Stomach (tissue), 9 donors: ENCODE results near the gene NRP1. TPM values are rescaled to one million over a fixed set of nuclear protein-coding genes. Genes with fewer than 3 reads are reported as not detected.

ENCODE experiments used
- DNase-seq, 2 donors: peaks; one replicate each; pipeline versions ENCODE4 v3.0.0 to v3.0.0-alpha.2; 2013 to 2019
- H3K27ac ChIP-seq, 5 donors: fragments of 200-600 bp in 4 of 5; sonication (generic) in 4 of 5; one replicate each; pipeline ENCODE4 v1.5.1; 2013 to 2019; ENCODE audit warnings: mild to moderate bottlenecking in 1 of 5, moderate library complexity in 1 of 5
- H3K27me3 ChIP-seq, 3 donors: fragments of 200-600 bp; sonication (generic); one replicate each; pipeline ENCODE4 v1.5.1; 2017 to 2019; ENCODE audit warnings: mixed run types in 1 of 3
- H3K36me3 ChIP-seq, 4 donors: fragments of 200-600 bp; sonication (generic); 1 replicate in 3 of 4; 2 replicates in 1 of 4; pipeline ENCODE4 v1.5.1; 2016 to 2019
- H3K4me1 ChIP-seq, 4 donors: fragments of 200-600 bp; sonication (generic); one replicate each; pipeline ENCODE4 v1.5.1; 2016 to 2019
- H3K4me3 ChIP-seq, 4 donors: fragments of 200-600 bp; sonication (generic) in 3 of 4; one replicate each; pipeline ENCODE4 v1.5.1; 2016 to 2019; ENCODE audit warnings: mild to moderate bottlenecking in 1 of 4
- H3K9me3 ChIP-seq, 4 donors: fragments of 200-600 bp; sonication (generic); one replicate each; pipeline ENCODE4 v1.5.1; 2016 to 2019
- EP300 ChIP-seq: sonication (generic); formaldehyde crosslinking; IDR thresholded peaks from one replicate; pipeline ENCODE4 v1.6.1; 2017; ENCODE audit warnings: antibody characterized with exemption
- POLR2A ChIP-seq, 4 donors: fragments of 450-650 bp; IDR thresholded peaks; one replicate each; pipeline ENCODE4 v1.6.1; 2016; ENCODE audit warnings: antibody characterized with exemption in 4 of 4, control low read depth in 2 of 4, mild to moderate bottlenecking in 1 of 4, moderate library complexity in 1 of 4
- POLR2AphosphoS5 ChIP-seq, 3 donors: sonication (generic); formaldehyde crosslinking; IDR thresholded peaks; one replicate each; pipeline ENCODE4 v1.6.1; 2016; ENCODE audit warnings: antibody characterized with exemption in 3 of 3
- WGBS, 5 donors: extraction: QIAGEN DNeasy Blood & Tissue Kit in 3 of 5; methylation state at CpG; one replicate each; pipeline versions ENCODE4 v1.1.5 to v1.1.7; 2013 to 2018; 5-methylcytosine and 5-hydroxymethylcytosine counted together
- intact Hi-C: fragments of 100-400 bp; cut with DNase I; formaldehyde crosslinking; loops from one replicate; pipeline ENCODE4 v1.15.1; 2023; ENCODE audit warnings: low total_unique reads
- polyA plus RNA-seq, 3 donors: library from polyadenylated mRNA; stranded (reverse); fragments of 200-250 nt; gene quantifications; one replicate each; pipeline ENCODE4 v1.2.3, GENCODE V29; 2013
- total RNA-seq, 5 donors: library from RNA; depleted of rRNA; stranded (reverse); fragments of >200 nt; gene quantifications; one replicate each; pipeline versions ENCODE4 v1.1.0 to v1.2.3, GENCODE V29; 2014 to 2016
- TF ChIP-seq, protein P1 (sequence below), 7 experiments: fragments of 450-650 bp in 4 of 7; fragments of 200-600 bp in 3 of 7; sonication (generic) in 3 of 7; IDR thresholded peaks; one replicate each; pipeline ENCODE4 v1.5.1; 2016 to 2019; ENCODE audit warnings: antibody characterized with exemption in 7 of 7, control low read depth in 2 of 7, mild to moderate bottlenecking in 1 of 7
- donor health status: healthy with polysubstance abuse.
- donor health status: Bipolar disorder and iron deficiency.
- donor health status: healthy.

The NRP1 gene
- total and polyA plus RNA-seq, 8 donors, result 4.6 to 94.7 (median 13.0) TPM

- WGBS, 5 donors, result 5 to 19% (median 8%) methylated on average over 7 of the region's 7 CpGs
Observed at GRCh38 chr10:33333260-33334101, 986 bp downstream of the NRP1 start.

GRCh38 chr10:33332183-33333065, 2.0 kb downstream of the NRP1 start:
- Histone ChIP-seq H3K4me1 (peaks cover 7 to 83% (median 53%) of the 10 kb centered on the region in 4 donors), H3K27ac (peak overlapping the region in 4 of 5 donors; percentile 17 to 93 (median 90)), H3K36me3 (peaks cover 4 to 13% (median 6%) of the 10 kb centered on the region in 4 donors), H3K27me3 (peaks cover 0 to 25% (median 16%) of the 10 kb centered on the region in 3 donors), H3K9me3 (no peaks in the 10 kb centered on the region), H3K4me3 (peak overlapping the region; percentile 70 to 75 (median 72))
- peak in 2 of 3 donors; percentile 16 to 19 for TF ChIP-seq POLR2AphosphoS5 (IDR thresholded peaks at IDR 0.05)
- no peak for TF ChIP-seq EP300
- peak in 1 of 2 donors; percentile 55 for DNase-seq
- 39 to 55% (median 47%) methylated on average over 5 of the region's 5 CpGs for WGBS, 5 donors
- intact Hi-C loops, result loop anchor here (10.0 kb wide), 1 partner anchor 138 kb away; no protein-coding TSS in a partner anchor

More at GRCh38 chr10:33333260-33334101, 986 bp downstream of the NRP1 start:
- peaks cover 7 to 79% (median 55%) of the 10 kb centered on the region in 4 donors for H3K4me1 ChIP-seq
- no peak for TF ChIP-seq POLR2AphosphoS5 (IDR thresholded peaks at IDR 0.05)
- TF ChIP-seq POLR2A (IDR thresholded peaks at IDR 0.05), result no peak
- TF ChIP-seq, protein P1, sequence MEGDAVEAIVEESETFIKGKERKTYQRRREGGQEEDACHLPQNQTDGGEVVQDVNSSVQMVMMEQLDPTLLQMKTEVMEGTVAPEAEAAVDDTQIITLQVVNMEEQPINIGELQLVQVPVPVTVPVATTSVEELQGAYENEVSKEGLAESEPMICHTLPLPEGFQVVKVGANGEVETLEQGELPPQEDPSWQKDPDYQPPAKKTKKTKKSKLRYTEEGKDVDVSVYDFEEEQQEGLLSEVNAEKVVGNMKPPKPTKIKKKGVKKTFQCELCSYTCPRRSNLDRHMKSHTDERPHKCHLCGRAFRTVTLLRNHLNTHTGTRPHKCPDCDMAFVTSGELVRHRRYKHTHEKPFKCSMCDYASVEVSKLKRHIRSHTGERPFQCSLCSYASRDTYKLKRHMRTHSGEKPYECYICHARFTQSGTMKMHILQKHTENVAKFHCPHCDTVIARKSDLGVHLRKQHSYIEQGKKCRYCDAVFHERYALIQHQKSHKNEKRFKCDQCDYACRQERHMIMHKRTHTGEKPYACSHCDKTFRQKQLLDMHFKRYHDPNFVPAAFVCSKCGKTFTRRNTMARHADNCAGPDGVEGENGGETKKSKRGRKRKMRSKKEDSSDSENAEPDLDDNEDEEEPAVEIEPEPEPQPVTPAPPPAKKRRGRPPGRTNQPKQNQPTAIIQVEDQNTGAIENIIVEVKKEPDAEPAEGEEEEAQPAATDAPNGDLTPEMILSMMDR (IDR thresholded peaks at IDR 0.05), result no peak
- TF ChIP-seq EP300, result no peak
- H3K36me3 ChIP-seq, result peaks cover under 1 to 10% (median 4%) of the 10 kb centered on the region in 4 donors
- H3K9me3 ChIP-seq, result no peaks in the 10 kb centered on the region
- peak overlapping the region; percentile 70 to 75 (median 72) for H3K4me3 ChIP-seq
- DNase-seq, result peak in 1 of 2 donors; percentile 57
- H3K27ac ChIP-seq, result peak overlapping the region; percentile 77 to 93 (median 89)
- H3K27me3 ChIP-seq, result peaks cover 0 to 25% (median 16%) of the 10 kb centered on the region in 3 donors
- intact Hi-C loops, result loop anchor here (10.0 kb wide), 1 partner anchor 139 kb away; no protein-coding TSS in a partner anchor

GRCh38 chr10:33331379-33331694, 3.1 kb downstream of the NRP1 start:
- intact Hi-C loops, result loop anchor here (10.0 kb wide), 1 partner anchor 137 kb away; no protein-coding TSS in a partner anchor
- DNase-seq, result no peak
- H3K9me3 ChIP-seq, result no peaks in the 10 kb centered on the region
- H3K36me3 ChIP-seq, result peaks cover 4 to 13% (median 6%) of the 10 kb centered on the region in 4 donors
- WGBS, 5 donors, result 18 to 29% (median 23%) methylated on average over 2 of the region's 2 CpGs
- peaks cover 7 to 82% (median 48%) of the 10 kb centered on the region in 4 donors for H3K4me1 ChIP-seq
- peak overlapping the region; percentile 70 to 75 (median 72) for H3K4me3 ChIP-seq
- H3K27me3 ChIP-seq, result peaks cover 0 to 15% (median 13%) of the 10 kb centered on the region in 3 donors
- peak overlapping the region in 3 of 5 donors; percentile 57 to 93 (median 60) for H3K27ac ChIP-seq
- TF ChIP-seq POLR2AphosphoS5 (IDR thresholded peaks at IDR 0.05), result no peak
- no peak for TF ChIP-seq EP300
- no peak for TF ChIP-seq POLR2A (IDR thresholded peaks at IDR 0.05)
- TF ChIP-seq, protein P1 (IDR thresholded peaks at IDR 0.05), result no peak

DNA sequence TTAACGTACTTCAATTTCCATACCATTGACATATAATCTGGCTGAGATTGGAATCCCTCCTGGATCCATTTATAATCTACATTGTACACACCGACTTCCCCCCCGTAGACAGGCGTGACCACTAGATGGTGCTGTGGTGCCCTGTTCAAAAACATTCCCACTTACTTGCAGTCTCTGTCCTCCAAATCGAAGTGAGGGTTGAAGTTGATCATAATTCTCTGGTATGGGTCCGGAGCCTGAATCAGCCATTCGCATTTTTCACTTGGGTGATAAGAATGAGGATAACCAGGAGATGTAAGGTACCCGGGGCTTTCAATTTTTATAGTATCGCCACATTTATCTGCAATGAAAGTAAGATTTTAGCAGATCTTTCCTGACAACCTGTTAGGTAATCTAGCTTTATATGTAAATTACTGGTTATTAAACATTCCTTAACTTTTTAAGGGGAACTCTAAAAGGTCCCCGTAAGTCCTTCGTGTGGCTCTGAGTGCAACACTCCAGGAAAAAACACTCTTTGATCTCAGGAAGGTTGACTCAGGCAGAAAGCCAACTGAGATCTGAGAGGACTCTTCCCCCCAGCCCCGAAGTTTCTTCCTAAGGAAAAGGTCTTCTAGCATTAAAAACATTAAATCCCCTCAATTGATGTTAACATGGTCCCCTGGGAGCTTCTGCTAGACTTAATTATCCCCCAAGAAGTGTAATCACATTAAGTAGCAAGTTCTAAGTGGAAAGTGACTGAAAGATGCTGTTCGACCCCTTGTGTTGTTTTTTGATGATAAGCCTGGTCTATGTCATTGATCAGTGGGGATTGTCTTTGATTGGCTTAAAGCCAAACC, 3.7 kb downstream of the NRP1 start:
- Histone ChIP-seq H3K36me3 (peaks cover 4 to 13% (median 6%) of the 10 kb centered on the region in 4 donors), H3K27me3 (peaks cover 0 to 9% (median 8%) of the 10 kb centered on the region in 3 donors), H3K9me3 (no peaks in the 10 kb centered on the region), H3K27ac (peak overlapping the region in 3 of 5 donors; percentile 57 to 93 (median 60)), H3K4me1 (peaks cover 7 to 78% (median 44%) of the 10 kb centered on the region in 4 donors), H3K4me3 (peak overlapping the region; percentile 70 to 75 (median 72))
- TF ChIP-seq EP300 (no peak), POLR2A (IDR thresholded peaks at IDR 0.05) (no peak), POLR2AphosphoS5 (IDR thresholded peaks at IDR 0.05) (peak in 2 of 3 donors; percentile 19 to 76)
- TF ChIP-seq, protein P1 (IDR thresholded peaks at IDR 0.05), result peak in 5 of 7 experiments; percentile 71 to 87 (median 83)
- DNase-seq, result peak; percentile 85 to 94
- WGBS, 5 donors, result 6 to 10% (median 8%) methylated on average over 13 of the region's 13 CpGs
- intact Hi-C loops, result loop anchor here (10.0 kb wide), 1 partner anchor 136 kb away; no protein-coding TSS in a partner anchor
